ENCODE data around the gene KLHL29. TPM values are rescaled to one million over a fixed set of nuclear protein-coding genes. Genes with fewer than 3 reads are reported as not detected.

The KLHL29 gene
- total RNA-seq, 1 donor from 2014 or later: 3.8 TPM

DNA sequence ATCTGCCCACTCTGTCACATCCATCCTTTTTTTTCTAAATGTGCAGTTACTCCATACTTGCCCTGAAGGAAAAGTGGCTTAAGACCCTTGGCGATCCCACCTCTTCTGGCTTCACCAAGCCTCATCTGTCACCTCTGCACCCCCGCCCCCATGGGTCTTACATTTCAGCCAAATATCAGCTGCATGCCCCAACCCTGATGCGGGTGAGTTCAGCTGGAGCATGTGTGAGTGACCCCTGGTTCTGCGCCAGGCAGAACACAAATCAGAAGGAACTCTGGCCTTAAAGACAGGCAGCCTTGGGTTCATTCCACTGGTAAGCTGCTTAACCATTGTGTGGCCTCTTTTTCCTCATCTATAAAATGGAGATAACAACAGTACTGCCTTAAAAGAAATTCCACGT lies 194.7 kb downstream of the KLHL29 start:
- no peak for DNase-seq
- no peaks in the 10 kb centered on the region for H3K9me3 Mint-ChIP-seq
- H3K27me3 Mint-ChIP-seq: no peaks in the 10 kb centered on the region

GRCh38 chr2:23583467-23583866 lies 198.5 kb downstream of the KLHL29 start:
- intact Hi-C loops (cut with micrococcal nuclease): no loop called here
- Mint-ChIP-seq H3K9me3 (no peaks in the 10 kb centered on the region), H3K4me1 (no peaks in the 10 kb centered on the region)

More for the DNA sequence above, 194.7 kb downstream of the KLHL29 start:
- Mint-ChIP-seq H3K4me3 (no peak overlapping the region), H3K36me3 (ENCODE audit: low read depth) (no peaks in the 10 kb centered on the region), H3K27ac (no peak overlapping the region), H3K4me1 (no peaks in the 10 kb centered on the region)
- intact Hi-C loops (cut with micrococcal nuclease): no loop called here

GRCh38 chr2:23584054-23584745 lies 199.2 kb downstream of the KLHL29 start:
- Mint-ChIP-seq H3K27me3 (no peaks in the 10 kb centered on the region), H3K4me3 (no peak overlapping the region), H3K27ac (no peak overlapping the region), H3K9me3 (no peaks in the 10 kb centered on the region), H3K36me3 (ENCODE audit: low read depth) (no peaks in the 10 kb centered on the region), H3K4me1 (no peaks in the 10 kb centered on the region)
- no peak for DNase-seq
- intact Hi-C loops (cut with micrococcal nuclease): no loop called here

More at GRCh38 chr2:23583467-23583866, 198.5 kb downstream of the KLHL29 start:
- Mint-ChIP-seq H3K4me3 (no peak overlapping the region), H3K27me3 (no peaks in the 10 kb centered on the region), H3K27ac (no peak overlapping the region), H3K36me3 (ENCODE audit: low read depth) (no peaks in the 10 kb centered on the region)
- no peak for DNase-seq

- intact Hi-C loops (cut with micrococcal nuclease): no loop called here
- no peaks in the 10 kb centered on the region for H3K9me3 Mint-ChIP-seq
Observed at GRCh38 chr2:23585273-23586170, 200.5 kb downstream of the KLHL29 start.

GRCh38 chr2:23586741-23587306 lies 201.8 kb downstream of the KLHL29 start:
- H3K4me1 Mint-ChIP-seq: no peaks in the 10 kb centered on the region
- no peak overlapping the region for H3K27ac Mint-ChIP-seq
- no peak overlapping the region for H3K4me3 Mint-ChIP-seq
- H3K27me3 Mint-ChIP-seq: no peaks in the 10 kb centered on the region
- DNase-seq: no peak
- intact Hi-C loops (cut with micrococcal nuclease): no loop called here
- no peaks in the 10 kb centered on the region for H3K36me3 Mint-ChIP-seq (ENCODE audit: low read depth)
- H3K9me3 Mint-ChIP-seq: no peaks in the 10 kb centered on the region

More at GRCh38 chr2:23585273-23586170, 200.5 kb downstream of the KLHL29 start:
- Mint-ChIP-seq H3K4me3 (no peak overlapping the region), H3K36me3 (ENCODE audit: low read depth) (no peaks in the 10 kb centered on the region), H3K27me3 (no peaks in the 10 kb centered on the region), H3K4me1 (no peaks in the 10 kb centered on the region), H3K27ac (no peak overlapping the region)
- no peak for DNase-seq

- intact Hi-C loops (cut with micrococcal nuclease): no loop called here
- H3K27me3 Mint-ChIP-seq: no peaks in the 10 kb centered on the region
Observed at GRCh38 chr2:23587341-23587880, 202.4 kb downstream of the KLHL29 start.

GRCh38 chr2:23588106-23588505 lies 203.1 kb downstream of the KLHL29 start:
- intact Hi-C loops (cut with micrococcal nuclease): no loop called here
- Mint-ChIP-seq H3K9me3 (no peaks in the 10 kb centered on the region), H3K36me3 (ENCODE audit: low read depth) (no peaks in the 10 kb centered on the region), H3K4me1 (no peaks in the 10 kb centered on the region), H3K4me3 (no peak overlapping the region), H3K27me3 (no peaks in the 10 kb centered on the region), H3K27ac (no peak overlapping the region)
- DNase-seq: no peak

More at GRCh38 chr2:23587341-23587880, 202.4 kb downstream of the KLHL29 start:
- no peaks in the 10 kb centered on the region for H3K36me3 Mint-ChIP-seq (ENCODE audit: low read depth)
- no peaks in the 10 kb centered on the region for H3K4me1 Mint-ChIP-seq
- no peak overlapping the region for H3K27ac Mint-ChIP-seq
- DNase-seq: no peak
- H3K9me3 Mint-ChIP-seq: no peaks in the 10 kb centered on the region
- no peak overlapping the region for H3K4me3 Mint-ChIP-seq

GRCh38 chr2:23588508-23589201 lies 203.7 kb downstream of the KLHL29 start:
- Mint-ChIP-seq H3K27ac (no peak overlapping the region), H3K36me3 (ENCODE audit: low read depth) (no peaks in the 10 kb centered on the region), H3K4me1 (no peaks in the 10 kb centered on the region), H3K27me3 (no peaks in the 10 kb centered on the region), H3K4me3 (no peak overlapping the region), H3K9me3 (no peaks in the 10 kb centered on the region)
- intact Hi-C loops (cut with micrococcal nuclease): no loop called here
- DNase-seq: no peak

DNA sequence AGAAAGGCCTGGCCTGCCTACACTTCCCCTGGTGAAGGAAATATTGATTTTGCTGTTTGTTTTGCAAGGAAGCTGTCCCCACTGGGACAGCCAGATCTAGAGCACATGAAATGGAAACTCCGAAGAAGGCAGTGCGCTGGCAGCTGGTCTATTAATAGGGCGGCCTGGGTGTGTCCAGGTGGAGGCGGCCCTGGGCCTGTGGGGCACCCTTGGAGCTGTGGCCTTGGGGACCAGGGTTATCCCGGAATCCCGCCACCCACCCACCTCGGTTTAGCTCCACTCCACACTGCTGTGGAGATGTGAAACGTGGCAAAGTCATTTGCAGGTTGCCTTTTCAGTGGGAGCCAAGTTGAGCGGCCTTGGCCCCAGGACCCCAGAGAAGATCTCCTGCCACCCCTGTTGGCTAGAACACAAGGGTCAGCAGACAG lies 204.3 kb downstream of the KLHL29 start:
- no peak overlapping the region for H3K27ac Mint-ChIP-seq
- H3K4me3 Mint-ChIP-seq: no peak overlapping the region
- no peaks in the 10 kb centered on the region for H3K4me1 Mint-ChIP-seq
- DNase-seq: no peak
- no peaks in the 10 kb centered on the region for H3K36me3 Mint-ChIP-seq (ENCODE audit: low read depth)
- H3K9me3 Mint-ChIP-seq: no peaks in the 10 kb centered on the region
- intact Hi-C loops (cut with micrococcal nuclease): no loop called here
- H3K27me3 Mint-ChIP-seq: no peaks in the 10 kb centered on the region

- no peaks in the 10 kb centered on the region for H3K9me3 Mint-ChIP-seq
- no peaks in the 10 kb centered on the region for H3K36me3 Mint-ChIP-seq (ENCODE audit: low read depth)
- H3K4me3 Mint-ChIP-seq: no peak overlapping the region
- DNase-seq: no peak
- no peak overlapping the region for H3K27ac Mint-ChIP-seq
- intact Hi-C loops (cut with micrococcal nuclease): no loop called here
- H3K27me3 Mint-ChIP-seq: no peaks in the 10 kb centered on the region
- H3K4me1 Mint-ChIP-seq: no peaks in the 10 kb centered on the region
Observed at GRCh38 chr2:23589739-23590138, 204.8 kb downstream of the KLHL29 start.

- no peak for DNase-seq
- Mint-ChIP-seq H3K27me3 (no peaks in the 10 kb centered on the region), H3K36me3 (ENCODE audit: low read depth) (no peaks in the 10 kb centered on the region), H3K9me3 (no peaks in the 10 kb centered on the region), H3K4me3 (no peak overlapping the region), H3K4me1 (no peaks in the 10 kb centered on the region), H3K27ac (no peak overlapping the region)
- intact Hi-C loops (cut with micrococcal nuclease): no loop called here
Observed at GRCh38 chr2:23590241-23590869, 205.4 kb downstream of the KLHL29 start.

GRCh38 chr2:23591111-23591510 lies 206.1 kb downstream of the KLHL29 start:
- H3K36me3 Mint-ChIP-seq (ENCODE audit: low read depth): no peaks in the 10 kb centered on the region
- intact Hi-C loops (cut with micrococcal nuclease): no loop called here

GRCh38 chr2:23592061-23592685 lies 207.2 kb downstream of the KLHL29 start:
- Mint-ChIP-seq H3K4me3 (no peak overlapping the region), H3K36me3 (ENCODE audit: low read depth) (no peaks in the 10 kb centered on the region), H3K27ac (no peak overlapping the region), H3K27me3 (no peaks in the 10 kb centered on the region), H3K9me3 (no peaks in the 10 kb centered on the region), H3K4me1 (no peaks in the 10 kb centered on the region)
- intact Hi-C loops (cut with micrococcal nuclease): no loop called here
- DNase-seq: no peak

More at GRCh38 chr2:23591111-23591510, 206.1 kb downstream of the KLHL29 start:
- Mint-ChIP-seq H3K4me3 (no peak overlapping the region), H3K27me3 (no peaks in the 10 kb centered on the region), H3K9me3 (no peaks in the 10 kb centered on the region), H3K27ac (no peak overlapping the region), H3K4me1 (no peaks in the 10 kb centered on the region)
- no peak for DNase-seq

Measured in activated CD4-positive, alpha-beta T cell treated with anti-CD3 and anti-CD28 coated beads, Interleukin-2, amount 10 ng/mL, durations not matched to agents 24 days and 14 days (primary cell).